Osteoblast (primary cell): ENCODE results near the gene CD300E. TPM values are rescaled to one million over a fixed set of nuclear protein-coding genes. Genes with fewer than 3 reads are reported as not detected.

Experiments used
- DNase-seq: peaks from one replicate; pipeline ENCODE4 v3.0.0; 2011; ENCODE audit warnings: low spot score, mixed read lengths; ENCODE audit not compliant: insufficient read length; ENCODE audit errors: missing footprints
- H2AFZ ChIP-seq: 2 replicates; pipeline ENCODE4 v1.6.0; 2011; ENCODE audit warnings: mild to moderate bottlenecking, low read length
- H3K27ac ChIP-seq: 2 replicates; pipeline ENCODE4 v1.5.1; 2011; ENCODE audit warnings: mild to moderate bottlenecking, low read depth, low read length, moderate library complexity
- H3K27me3 ChIP-seq: 2 replicates; pipeline ENCODE4 v1.6.0; 2012; ENCODE audit warnings: mild to moderate bottlenecking, control low read depth, inconsistent platforms, low read length, moderate library complexity; ENCODE audit not compliant: insufficient read depth
- H3K36me3 ChIP-seq: 2 replicates; pipeline ENCODE4 v1.5.1; 2011; ENCODE audit warnings: mild to moderate bottlenecking, low read length, control low read depth, moderate library complexity; ENCODE audit not compliant: insufficient read depth
- H3K4me1 ChIP-seq: 2 replicates; pipeline ENCODE4 v1.5.1; 2011; ENCODE audit warnings: mild to moderate bottlenecking, low read length, control low read depth, moderate library complexity; ENCODE audit not compliant: insufficient read depth
- H3K4me2 ChIP-seq: 2 replicates; pipeline ENCODE4 v1.6.0; 2011; ENCODE audit warnings: mild to moderate bottlenecking, low read length; ENCODE audit not compliant: insufficient read depth
- H3K4me3 ChIP-seq: fragments of 200-600 bp; sonication (generic); 3 replicates; pipeline ENCODE4 v1.5.1; 2012; ENCODE audit warnings: mild to moderate bottlenecking, low read length, inconsistent platforms; ENCODE audit not compliant: insufficient read depth
- H3K79me2 ChIP-seq: 2 replicates; pipeline ENCODE4 v1.6.0; 2012; ENCODE audit warnings: mild to moderate bottlenecking, low read length, control low read depth, inconsistent platforms; ENCODE audit not compliant: insufficient read depth
- H3K9me3 ChIP-seq: 2 replicates; pipeline ENCODE4 v1.5.1; 2011; ENCODE audit warnings: low read depth, low read length, control low read depth
- H4K20me1 ChIP-seq: 2 replicates; pipeline ENCODE4 v1.6.0; 2012; ENCODE audit warnings: mild to moderate bottlenecking, low read length, control low read depth; ENCODE audit not compliant: insufficient read depth
- CTCF ChIP-seq: IDR thresholded peaks from 2 replicates; pipeline ENCODE4 v1.5.1; 2011; ENCODE audit warnings: mild to moderate bottlenecking, low read depth, low read length, moderate library complexity; ENCODE audit errors: extremely low read depth
- total RNA-seq: library from RNA; depleted of rRNA; stranded (reverse); fragments of >200 nt; gene quantifications from 2 replicates; pipeline ENCODE4 v1.2.3, GENCODE V29; 2012

Gene CD300E
- under 0.01 TPM in 1 of 2 replicates, not detected in the other for total RNA-seq

GRCh38 chr17:74623693-74624093 lies at the start of gene CD300E:
Gene CD300E (minus strand): TSS chr17:74623738. CDS start chr17:74623621, 117 bp downstream.
- Histone ChIP-seq H3K79me2 (no peaks in the 10 kb centered on the region), H2AFZ (no peak within 1 kb of the TSS), H3K9me3 (no peaks in the 10 kb centered on the region), H3K4me3 (no peak within 1 kb of the TSS), H3K4me2 (no peak within 1 kb of the TSS), H3K36me3 (no peaks in the 10 kb centered on the region), H3K27me3 (no peaks in the 10 kb centered on the region), H3K27ac (no peak within 1 kb of the TSS), H3K4me1 (no peaks in the 10 kb centered on the region), H4K20me1 (no peaks in the 10 kb centered on the region)
- no peak for TF ChIP-seq CTCF
- DNase-seq = no peak

- H2AFZ ChIP-seq = no peak overlapping the region
These were observed 47.7 kb upstream of the CD300E start for GRCh38 chr17:74671031-74671771.

GRCh38 chr17:74670329-74670728 lies 46.8 kb upstream of the CD300E start:
- Histone ChIP-seq H3K4me2 (no peak overlapping the region), H3K36me3 (no peaks in the 10 kb centered on the region), H3K79me2 (no peaks in the 10 kb centered on the region), H3K27ac (no peak overlapping the region), H2AFZ (no peak overlapping the region), H4K20me1 (no peaks in the 10 kb centered on the region), H3K4me3 (no peak overlapping the region), H3K27me3 (no peaks in the 10 kb centered on the region), H3K9me3 (no peaks in the 10 kb centered on the region), H3K4me1 (no peaks in the 10 kb centered on the region)
- no peak for DNase-seq
- TF ChIP-seq CTCF = no peak

More at GRCh38 chr17:74671031-74671771, 47.7 kb upstream of the CD300E start:
- H3K9me3 ChIP-seq = no peaks in the 10 kb centered on the region
- no peaks in the 10 kb centered on the region for H3K79me2 ChIP-seq
- H3K4me2 ChIP-seq = no peak overlapping the region
- no peaks in the 10 kb centered on the region for H3K27me3 ChIP-seq
- no peak for TF ChIP-seq CTCF
- no peaks in the 10 kb centered on the region for H4K20me1 ChIP-seq
- no peaks in the 10 kb centered on the region for H3K4me1 ChIP-seq
- H3K4me3 ChIP-seq = no peak overlapping the region
- DNase-seq = peak; percentile 93
- no peak overlapping the region for H3K27ac ChIP-seq
- no peaks in the 10 kb centered on the region for H3K36me3 ChIP-seq

- Histone ChIP-seq H2AFZ (no peak overlapping the region), H3K27me3 (peaks cover 3% of the 10 kb centered on the region)
- no peak for DNase-seq
These were observed 40.0 kb upstream of the CD300E start for GRCh38 chr17:74663561-74663960.

More at GRCh38 chr17:74663561-74663960, 40.0 kb upstream of the CD300E start:
- Histone ChIP-seq H3K4me2 (no peak overlapping the region), H3K79me2 (no peaks in the 10 kb centered on the region), H3K27ac (no peak overlapping the region), H3K36me3 (no peaks in the 10 kb centered on the region), H3K4me3 (no peak overlapping the region), H3K9me3 (no peaks in the 10 kb centered on the region), H4K20me1 (no peaks in the 10 kb centered on the region), H3K4me1 (no peaks in the 10 kb centered on the region)
- no peak for TF ChIP-seq CTCF
